Ovary (tissue), 3 donors: ENCODE results near the gene NME7.

ENCODE experiments used
- EP300 ChIP-seq: sonication (generic); formaldehyde crosslinking; IDR thresholded peaks from one replicate; pipeline ENCODE4 v1.6.1; 2017; ENCODE audit warnings: antibody characterized with exemption
- POLR2A ChIP-seq: fragments of 450-650 bp; IDR thresholded peaks from one replicate; pipeline ENCODE4 v1.6.1; 2017; ENCODE audit warnings: antibody characterized with exemption, mild to moderate bottlenecking, moderate library complexity
- TF ChIP-seq, protein P1 (sequence below), 3 donors: fragments of 450-650 bp in 2 of 3; fragments of 200-600 bp in 1 of 3; IDR thresholded peaks; one replicate each; pipeline versions ENCODE4 v1.5.1 to v1.8.0; 2016 to 2022; ENCODE audit warnings: antibody characterized with exemption in 3 of 3, mild to moderate bottlenecking in 1 of 3
- donor health status: DM: no; HTN: no; CAD: no.

DNA sequence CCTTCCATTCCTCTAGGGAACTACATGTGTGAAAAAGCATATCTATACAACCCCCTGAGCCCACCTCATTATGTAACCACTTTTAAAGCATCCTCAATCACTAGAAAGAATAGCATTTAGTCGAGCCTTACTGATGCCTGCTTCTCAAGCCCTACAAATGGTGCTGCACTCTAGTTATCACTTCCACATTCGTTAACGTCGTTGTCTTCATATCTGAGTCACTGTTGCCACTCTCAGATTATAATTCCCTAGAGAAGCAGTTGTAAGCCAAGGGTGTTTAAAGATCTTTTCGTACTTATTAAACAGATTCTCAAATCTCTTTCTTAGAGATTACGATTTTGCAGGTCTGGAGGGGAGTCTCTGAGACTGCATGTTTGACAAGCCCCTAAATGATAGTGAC is 244.6 kb downstream of the NME7 start:
- TF ChIP-seq, protein P1, sequence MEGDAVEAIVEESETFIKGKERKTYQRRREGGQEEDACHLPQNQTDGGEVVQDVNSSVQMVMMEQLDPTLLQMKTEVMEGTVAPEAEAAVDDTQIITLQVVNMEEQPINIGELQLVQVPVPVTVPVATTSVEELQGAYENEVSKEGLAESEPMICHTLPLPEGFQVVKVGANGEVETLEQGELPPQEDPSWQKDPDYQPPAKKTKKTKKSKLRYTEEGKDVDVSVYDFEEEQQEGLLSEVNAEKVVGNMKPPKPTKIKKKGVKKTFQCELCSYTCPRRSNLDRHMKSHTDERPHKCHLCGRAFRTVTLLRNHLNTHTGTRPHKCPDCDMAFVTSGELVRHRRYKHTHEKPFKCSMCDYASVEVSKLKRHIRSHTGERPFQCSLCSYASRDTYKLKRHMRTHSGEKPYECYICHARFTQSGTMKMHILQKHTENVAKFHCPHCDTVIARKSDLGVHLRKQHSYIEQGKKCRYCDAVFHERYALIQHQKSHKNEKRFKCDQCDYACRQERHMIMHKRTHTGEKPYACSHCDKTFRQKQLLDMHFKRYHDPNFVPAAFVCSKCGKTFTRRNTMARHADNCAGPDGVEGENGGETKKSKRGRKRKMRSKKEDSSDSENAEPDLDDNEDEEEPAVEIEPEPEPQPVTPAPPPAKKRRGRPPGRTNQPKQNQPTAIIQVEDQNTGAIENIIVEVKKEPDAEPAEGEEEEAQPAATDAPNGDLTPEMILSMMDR (IDR thresholded peaks at IDR 0.05): no peak
- TF ChIP-seq POLR2A (no peak), EP300 (no peak)
